Fibroblast of pulmonary artery (primary cell): ENCODE data around the gene ZNF441.
"Not testable (repeated sequence)": the region's sequence is repeated elsewhere in the genome, so short reads cannot be mapped to it uniquely, and the experiment has no call there.

ENCODE experiments used
- DNase-seq: peaks from one replicate; pipeline ENCODE4 v3.0.0-alpha.2; 2010; ENCODE audit warnings: low read depth
- H3K4me3 ChIP-seq: replicated peaks from 2 replicates; pipeline ENCODE4 v1.5.1; 2011; ENCODE audit warnings: low read depth, mild to moderate bottlenecking, control low read depth, low read length, moderate library complexity
- TF ChIP-seq, protein P1 (sequence below): IDR thresholded peaks from 2 replicates; pipeline ENCODE4 v1.5.1; 2011; ENCODE audit warnings: mild to moderate bottlenecking, control low read depth, low read length, inconsistent platforms; ENCODE audit errors: missing control alignments

The ZNF441 gene

DNA sequence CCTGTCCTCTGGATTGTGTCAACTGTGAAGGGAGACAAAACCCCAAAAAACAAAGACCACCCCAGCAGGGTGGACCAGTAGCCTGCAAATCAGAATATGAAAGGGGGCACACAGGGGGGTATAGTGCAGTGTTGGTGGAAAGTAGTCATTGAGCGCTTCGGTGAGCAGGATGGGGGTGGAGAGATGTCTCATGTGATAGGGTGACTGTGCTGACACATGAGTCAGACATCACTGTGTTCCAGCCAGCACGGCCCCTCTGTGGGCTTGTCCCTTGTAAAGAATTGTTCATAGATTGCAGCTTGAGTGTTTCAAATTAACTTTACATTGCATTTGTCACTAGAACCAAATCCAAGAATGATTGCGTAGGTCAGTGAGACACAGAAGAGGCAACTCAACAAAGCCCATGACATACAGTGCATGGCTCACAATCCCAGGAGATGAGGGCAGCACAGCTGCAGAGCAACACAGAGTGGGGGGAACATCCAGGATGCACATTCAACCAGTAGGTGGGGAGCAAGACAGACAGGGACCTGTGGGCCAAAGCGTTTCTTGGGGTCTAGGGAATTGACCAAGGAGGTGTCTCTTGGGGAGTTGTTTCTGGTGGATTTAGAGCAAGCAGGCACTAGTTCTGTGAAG lies 54.8 kb downstream of the ZNF441 start:
- H3K4me3 ChIP-seq: no peak overlapping the region
- peak; percentile 50 for DNase-seq
- TF ChIP-seq, protein P1, sequence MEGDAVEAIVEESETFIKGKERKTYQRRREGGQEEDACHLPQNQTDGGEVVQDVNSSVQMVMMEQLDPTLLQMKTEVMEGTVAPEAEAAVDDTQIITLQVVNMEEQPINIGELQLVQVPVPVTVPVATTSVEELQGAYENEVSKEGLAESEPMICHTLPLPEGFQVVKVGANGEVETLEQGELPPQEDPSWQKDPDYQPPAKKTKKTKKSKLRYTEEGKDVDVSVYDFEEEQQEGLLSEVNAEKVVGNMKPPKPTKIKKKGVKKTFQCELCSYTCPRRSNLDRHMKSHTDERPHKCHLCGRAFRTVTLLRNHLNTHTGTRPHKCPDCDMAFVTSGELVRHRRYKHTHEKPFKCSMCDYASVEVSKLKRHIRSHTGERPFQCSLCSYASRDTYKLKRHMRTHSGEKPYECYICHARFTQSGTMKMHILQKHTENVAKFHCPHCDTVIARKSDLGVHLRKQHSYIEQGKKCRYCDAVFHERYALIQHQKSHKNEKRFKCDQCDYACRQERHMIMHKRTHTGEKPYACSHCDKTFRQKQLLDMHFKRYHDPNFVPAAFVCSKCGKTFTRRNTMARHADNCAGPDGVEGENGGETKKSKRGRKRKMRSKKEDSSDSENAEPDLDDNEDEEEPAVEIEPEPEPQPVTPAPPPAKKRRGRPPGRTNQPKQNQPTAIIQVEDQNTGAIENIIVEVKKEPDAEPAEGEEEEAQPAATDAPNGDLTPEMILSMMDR: no peak

DNA sequence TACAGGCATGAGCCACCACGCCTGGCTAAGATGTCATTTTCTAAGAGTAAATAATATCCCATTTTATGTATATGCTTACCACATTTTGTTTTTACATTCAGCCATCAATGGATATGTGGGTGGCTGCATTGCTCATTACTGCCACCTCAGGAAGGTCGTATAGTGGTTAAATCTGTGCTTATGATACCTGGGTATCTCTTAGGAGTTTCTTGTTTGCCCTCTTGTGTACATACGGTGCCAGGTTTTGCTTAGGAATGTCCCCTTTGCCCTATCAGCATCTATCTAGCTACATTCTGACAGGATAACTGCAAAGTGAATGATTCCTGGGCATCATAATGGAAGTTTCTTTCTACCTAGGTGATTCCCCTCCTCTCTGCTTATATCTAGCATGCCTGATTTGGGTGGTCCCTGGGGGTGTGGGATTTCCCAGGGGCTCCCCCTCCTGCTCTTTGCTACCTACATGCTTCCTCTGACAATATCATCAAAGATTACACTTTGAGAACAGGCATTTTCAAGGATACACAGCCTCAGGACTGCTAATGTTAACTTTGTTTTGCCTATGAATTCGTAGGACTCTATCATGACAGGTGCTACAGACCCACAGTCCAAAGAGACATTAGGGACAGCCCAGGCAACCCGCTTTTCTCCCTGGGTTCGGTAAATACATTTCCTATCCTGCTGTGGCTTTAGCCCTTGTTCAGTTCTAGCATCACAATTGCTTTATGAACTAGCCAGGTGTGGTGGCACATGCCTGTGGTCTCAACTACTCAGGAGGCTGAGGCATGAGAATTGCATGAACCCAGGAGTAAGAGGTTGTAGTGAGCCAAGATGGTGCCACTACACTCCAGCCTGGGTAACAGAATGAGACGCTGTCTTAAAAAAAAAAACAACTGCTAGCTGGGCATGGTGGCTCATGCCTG lies 62.4 kb downstream of the ZNF441 start:
- not testable (repeated sequence) for H3K4me3 ChIP-seq, DNase-seq

DNA sequence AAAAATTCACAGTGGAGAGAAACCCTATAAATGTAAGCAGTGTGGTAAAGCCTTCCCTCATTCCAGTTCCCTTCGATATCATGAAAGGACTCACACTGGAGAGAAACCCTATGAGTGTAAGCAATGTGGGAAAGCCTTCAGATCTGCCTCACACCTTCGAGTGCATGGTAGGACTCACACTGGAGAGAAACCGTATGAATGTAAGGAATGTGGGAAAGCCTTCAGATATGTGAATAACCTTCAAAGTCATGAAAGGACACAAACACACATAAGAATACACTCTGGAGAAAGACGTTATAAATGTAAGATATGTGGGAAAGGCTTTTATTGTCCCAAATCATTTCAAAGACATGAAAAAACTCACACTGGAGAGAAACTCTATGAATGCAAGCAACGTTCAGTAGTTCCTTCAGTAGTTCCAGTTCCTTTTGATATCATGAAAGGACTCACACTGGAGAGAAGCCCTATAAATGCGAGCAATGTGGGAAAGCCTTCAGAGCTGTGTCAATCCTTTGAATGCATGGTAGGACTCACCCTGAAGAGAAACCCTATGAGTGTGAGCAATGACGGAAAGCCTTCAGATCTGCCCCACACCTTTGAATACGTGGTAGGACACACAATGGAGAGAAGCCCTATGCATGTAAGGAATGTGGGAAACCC lies 65.6 kb downstream of the ZNF441 start:
- TF ChIP-seq, protein P1: no peak
- DNase-seq: no peak
- H3K4me3 ChIP-seq: no peak overlapping the region

DNA sequence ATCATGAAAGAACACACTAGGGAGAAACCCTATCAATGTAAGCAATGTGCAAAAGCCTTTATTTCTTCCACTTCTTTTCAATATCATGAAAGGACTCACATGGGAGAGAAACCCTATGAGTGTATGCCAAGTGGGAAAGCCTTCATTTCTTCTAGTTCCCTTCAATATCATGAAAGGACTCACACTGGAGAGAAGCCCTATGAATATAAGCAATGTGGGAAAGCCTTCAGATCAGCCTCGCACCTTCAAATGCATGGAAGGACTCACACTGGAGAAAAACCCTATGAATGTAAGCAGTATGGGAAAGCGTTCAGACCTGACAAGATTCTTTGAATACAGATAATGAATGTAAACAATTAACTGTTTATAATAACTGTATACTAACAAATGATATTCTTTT lies 66.7 kb downstream of the ZNF441 start:
- no peak overlapping the region for H3K4me3 ChIP-seq
- DNase-seq: no peak
- TF ChIP-seq, protein P1: no peak
